NCI-H146 treated with DMSO at 0.1 percent for 48 hours (cell line): ENCODE results near the gene SHTN1.

ENCODE experiments used
- DNase-seq: peaks from one replicate; lab custom pipeline; 2025; ENCODE audit not compliant: unreplicated experiment; lab: John Stamatoyannopoulos, UW

Gene SHTN1

DNA sequence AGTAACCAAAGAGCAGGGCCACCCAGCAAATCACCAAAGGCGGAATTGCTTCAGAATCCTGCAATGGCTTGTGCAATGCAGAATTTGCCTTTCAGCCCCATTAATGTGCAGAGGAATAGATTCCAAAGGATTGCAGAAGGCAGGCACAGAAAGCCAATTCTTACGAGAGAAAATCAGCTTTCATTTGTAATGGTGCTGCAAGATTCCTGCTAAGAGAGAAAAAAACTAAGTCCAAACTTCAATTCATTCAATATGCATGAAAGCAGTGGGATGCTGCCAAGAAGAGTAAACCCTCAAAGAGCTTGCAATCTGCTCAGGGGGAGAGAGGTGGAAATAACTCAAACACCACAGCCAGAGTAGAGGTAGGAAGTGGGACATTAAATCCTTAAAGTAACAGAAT, 85.3 kb downstream of the SHTN1 start:
- DNase-seq, result no peak

DNA sequence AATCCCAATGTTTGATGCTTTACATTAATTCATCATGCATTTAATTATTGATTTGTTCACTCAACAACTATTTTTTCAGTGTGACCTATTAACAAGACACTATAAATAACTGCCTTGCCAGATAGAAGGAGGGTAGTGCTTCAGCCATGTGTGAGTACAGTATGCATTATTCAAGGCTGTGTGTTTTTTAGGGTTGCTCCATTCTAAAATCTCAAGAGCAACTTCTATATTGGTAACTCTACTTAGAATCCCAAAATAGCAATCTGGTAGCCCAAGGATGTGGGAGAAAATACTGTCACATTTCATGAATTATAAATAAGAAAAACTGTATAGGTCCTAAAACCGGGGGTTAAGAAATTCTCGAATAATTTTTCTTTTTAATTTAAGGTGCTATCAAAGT, 85.8 kb downstream of the SHTN1 start:
- DNase-seq, result no peak

DNA sequence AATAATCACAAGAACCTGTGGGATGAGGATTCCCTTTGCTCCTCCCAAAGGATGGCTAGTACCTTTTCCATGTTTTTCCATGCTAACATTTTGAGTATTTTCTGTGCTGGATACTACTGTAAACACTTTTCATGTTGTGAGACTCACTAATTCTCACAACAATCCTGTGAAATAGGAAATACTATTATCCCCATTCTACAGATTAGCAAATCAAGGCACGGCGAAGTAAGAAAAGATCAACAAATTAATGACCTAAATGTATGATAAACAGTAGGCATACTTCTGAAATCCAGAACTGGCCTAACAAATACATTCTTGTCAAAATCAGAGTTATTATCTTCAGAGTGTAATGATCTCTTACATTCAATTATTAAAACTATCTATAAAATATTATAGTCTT, 86.4 kb downstream of the SHTN1 start:
- DNase-seq, result no peak

DNA sequence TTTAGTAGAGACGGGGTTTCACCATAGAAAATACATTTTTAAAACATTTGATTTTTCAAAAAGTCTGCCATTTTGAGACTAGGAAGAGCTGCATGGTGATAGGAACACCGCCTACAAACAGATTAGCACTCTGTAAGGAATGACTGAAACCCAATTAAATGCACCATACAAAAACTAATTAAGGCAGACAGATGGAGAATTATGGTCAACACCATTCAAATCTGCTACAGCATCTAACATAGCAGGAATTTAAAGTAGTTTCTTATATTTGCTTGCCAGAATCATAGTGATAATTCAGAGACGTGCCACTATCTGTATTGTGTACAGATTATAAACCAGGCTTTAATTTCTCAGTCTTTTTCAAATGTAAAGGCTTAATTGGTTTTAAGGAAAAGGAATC, 87.5 kb downstream of the SHTN1 start:
- DNase-seq, result no peak

DNA sequence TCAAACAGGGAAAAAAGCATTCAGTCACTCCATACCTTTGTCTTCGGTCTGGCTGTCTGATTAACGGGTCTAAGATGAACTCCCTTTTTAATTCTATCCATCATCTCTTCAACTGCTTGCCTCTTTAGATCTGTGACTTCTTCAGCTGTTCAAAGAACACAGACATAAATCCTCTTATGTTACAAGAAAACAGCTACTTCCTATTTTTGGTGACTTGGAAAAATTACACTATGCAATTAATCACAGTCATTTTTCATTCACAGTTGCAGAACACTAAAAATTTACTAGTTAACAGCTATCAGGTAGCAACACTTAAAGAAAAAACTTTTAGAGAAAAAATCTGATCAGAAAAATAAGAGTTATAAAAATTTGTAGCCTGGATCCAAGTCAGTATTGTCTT, 89.6 kb downstream of the SHTN1 start:
- no peak for DNase-seq

DNA sequence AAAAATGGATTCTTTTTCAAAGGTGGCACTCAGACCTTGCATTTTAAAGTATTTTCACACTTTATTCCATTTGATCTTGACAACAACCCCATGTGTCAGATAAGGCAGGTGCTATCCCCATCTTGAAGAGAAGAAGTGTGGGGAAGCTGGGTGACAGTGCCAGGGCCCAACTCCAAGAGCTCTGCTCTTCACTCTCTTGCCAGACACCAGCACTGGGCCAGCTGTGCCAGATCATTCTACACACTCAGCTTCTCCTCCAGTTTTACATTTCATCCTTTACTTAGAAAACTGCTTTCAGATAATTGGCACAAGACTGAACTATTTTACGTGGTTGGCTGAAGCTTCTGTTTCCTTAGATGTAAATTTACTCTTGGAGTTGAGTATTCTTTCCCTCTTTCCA, 91.3 kb downstream of the SHTN1 start:
- DNase-seq, result no peak

DNA sequence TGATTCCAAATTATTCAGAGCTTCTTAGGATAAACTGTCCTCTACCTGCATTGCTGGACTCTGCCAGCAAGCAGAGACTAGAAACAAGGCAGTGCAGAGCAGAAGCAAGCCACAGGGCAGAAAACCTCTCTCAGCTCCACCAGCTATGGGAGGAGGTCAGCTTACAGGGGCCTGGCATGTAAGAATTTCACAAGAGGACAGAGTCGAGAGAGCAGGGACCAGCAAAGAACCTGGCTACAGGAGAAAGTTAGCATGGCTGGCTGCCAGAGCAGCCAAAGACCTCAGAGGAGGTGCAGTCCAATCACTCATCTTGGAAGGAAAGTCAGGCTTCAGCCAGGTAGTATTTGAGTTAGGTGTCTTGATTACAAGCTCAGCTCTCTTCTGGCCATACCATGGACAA, 92.8 kb downstream of the SHTN1 start:
- no peak for DNase-seq

DNA sequence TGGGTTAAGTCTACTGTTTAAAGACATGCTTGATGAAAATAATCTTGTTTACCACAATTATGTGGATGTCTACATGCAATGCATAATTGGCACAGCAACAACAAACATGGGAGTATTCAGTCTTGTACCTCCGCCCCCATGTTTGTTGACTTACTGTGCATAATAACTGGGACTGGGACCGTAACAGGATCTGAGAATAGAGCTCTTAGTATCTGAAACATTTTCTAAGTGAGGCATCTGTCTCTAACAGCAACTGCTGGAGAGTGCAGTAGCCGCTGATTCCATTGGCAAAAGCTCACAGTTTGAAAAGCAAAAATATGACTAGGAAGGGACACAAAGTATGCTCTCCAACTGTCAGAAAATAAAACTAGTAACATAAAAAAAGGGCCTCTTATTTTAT, 94.1 kb downstream of the SHTN1 start:
- DNase-seq, result no peak

DNA sequence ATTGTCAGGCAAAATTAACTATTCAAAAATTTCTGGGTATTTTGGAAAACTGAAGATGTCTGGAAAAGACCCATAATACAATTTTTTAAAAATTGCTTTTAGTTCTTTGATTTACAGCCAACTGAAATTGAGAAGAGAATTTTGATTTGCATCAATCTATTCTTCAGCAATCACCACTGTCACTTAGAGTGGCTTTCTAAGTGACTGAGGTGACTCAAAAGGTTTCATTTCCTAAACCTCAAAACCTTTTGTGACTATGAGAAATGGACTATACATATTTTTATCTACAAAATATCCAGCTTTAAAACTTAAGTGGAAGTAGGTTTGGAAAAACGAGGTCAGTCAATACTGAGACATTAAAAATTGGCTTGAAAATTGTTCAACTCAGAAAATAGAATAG, 95.7 kb downstream of the SHTN1 start:
- DNase-seq, result no peak

DNA sequence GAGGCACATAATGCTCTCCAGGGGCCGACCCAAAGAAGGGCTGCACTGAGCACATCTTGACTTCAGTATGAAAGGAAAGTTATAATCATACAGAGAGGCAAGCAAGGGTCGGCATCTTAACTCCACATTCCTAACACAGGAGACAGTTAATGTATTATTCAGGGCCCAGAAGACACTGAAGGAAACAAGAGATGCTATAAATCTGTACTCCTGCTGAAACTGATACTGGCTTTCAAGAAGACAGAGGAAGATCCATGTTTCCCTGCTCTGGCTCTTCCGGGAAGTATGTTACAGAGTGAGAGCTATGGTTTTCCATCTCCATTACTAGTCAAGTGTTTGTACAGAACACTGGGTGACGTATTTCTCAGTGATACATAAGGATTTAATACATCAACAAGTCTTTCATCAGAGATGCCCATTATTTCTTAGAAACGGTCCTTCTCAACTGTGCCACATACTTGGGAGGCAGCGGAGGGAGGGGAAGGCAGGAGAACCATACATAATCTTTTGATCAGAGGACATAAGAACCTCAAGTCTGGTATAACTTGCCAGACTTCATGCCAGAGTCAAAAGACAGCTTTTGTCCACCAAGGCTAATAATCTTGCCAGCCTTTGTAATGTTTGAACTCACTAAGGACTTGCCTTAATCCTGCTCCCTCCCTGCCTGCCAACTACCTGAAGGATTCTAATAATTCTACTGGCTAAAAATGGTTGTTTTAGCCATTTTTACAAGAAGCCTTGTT, 97.6 kb downstream of the SHTN1 start:
- DNase-seq, result no peak

DNA sequence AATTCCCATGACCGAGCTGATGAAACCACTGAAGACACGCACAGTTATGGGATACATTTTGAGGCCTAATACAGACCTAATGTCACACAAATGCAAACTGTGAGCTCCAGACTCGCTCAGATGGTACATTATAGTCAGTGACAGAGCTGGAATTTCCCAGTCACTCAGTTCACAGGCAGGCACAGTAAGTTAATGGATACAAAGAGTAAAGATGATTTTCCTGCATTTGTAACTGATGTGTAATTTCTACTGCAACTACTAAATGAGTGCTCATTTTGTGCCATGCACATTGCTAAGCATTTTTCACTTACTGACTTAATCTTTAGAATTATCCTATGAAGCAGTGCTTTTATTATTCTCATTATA, 99.2 kb downstream of the SHTN1 start:
- no peak for DNase-seq

DNA sequence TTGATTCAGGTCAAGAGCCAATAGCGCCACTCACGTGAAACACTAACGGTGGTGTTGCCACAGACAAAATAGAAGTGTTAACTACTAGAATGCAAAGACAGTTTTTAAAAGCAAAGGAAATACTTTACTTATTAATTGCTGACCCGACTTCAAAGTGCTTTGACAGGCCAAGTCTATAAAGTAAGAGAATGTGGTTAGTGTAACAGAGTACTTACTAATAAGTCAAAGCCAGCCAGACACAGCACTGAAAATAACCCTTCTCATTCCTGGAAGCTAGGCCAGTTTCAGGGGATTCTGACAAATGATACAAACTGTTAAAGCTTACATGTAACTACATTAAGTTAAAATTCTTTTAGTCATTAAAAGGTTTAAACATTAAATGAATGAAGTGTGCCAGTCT, 105.4 kb downstream of the SHTN1 start:
- no peak for DNase-seq

DNA sequence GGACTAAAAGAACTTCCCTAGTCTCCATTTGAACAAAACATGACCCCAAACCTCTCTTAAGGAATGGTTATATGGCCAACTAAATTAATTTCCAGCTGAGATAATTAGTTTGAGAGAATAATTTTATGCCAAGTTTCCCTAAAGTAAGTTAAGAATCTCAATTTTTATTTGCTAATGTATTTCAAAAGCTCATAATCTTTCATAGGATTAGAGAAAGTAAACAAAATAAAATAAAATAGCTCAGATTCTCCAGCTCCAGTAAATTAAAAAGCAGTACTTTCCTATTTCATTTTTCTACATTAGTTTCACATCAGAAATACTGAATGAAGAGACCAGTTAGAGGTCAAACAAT, 111.3 kb downstream of the SHTN1 start:
- DNase-seq, result no peak

DNA sequence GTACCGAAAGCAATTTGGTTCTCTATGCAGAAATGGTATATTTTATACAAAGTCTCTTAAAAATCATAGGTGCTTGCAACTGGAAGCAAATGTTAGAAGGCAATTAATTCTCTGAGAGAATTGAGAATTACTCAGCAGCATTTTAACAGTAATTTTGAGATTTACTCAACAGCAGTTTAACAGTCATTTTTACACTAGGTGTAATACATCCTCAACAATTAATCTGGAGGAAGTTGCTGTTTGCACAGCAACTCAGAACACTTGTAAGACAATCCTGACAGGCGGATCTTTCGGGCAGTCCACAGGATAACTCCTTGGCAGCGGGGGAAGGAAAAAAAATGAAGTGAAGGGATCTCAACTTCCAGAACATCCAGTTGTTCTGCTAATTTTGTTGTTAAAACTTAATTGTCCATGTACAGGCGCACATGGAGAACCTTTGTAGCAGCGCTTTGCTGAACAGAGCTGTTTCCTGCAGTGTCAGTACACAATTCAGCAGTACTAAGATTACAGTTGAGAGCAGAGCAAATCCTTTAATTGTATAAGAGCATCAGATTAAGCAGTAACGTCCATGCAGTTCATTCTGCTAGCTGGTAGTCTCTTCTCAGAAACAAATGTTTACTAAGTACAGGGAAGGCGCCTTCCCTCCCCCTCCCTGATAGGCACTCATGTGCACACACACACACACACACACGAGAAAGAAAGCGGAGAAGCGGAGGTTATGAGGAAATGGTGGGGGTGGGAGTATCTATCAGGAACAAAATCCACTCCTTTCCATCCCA, 111.9 kb downstream of the SHTN1 start:
- DNase-seq, result peak; percentile 35

DNA sequence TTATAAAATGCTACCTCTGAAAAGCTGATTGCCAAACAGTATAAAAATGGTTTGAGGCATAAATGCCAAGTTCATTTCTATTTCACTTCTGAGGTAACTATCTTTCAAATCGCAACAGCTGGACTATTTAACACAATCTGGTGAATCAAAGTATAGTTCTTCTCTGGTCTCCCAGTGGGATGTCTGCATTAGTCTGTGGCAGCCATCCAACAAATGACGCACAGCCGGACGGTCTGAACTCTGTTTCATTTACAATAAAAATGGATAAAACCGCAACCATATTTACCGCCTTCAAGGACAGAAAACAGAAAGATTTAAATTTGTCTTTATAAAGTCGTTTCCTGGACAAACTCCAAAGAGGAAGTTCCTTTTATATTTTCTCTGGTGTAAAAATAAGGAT, 113.8 kb downstream of the SHTN1 start:
- DNase-seq, result peak; percentile 4

DNA sequence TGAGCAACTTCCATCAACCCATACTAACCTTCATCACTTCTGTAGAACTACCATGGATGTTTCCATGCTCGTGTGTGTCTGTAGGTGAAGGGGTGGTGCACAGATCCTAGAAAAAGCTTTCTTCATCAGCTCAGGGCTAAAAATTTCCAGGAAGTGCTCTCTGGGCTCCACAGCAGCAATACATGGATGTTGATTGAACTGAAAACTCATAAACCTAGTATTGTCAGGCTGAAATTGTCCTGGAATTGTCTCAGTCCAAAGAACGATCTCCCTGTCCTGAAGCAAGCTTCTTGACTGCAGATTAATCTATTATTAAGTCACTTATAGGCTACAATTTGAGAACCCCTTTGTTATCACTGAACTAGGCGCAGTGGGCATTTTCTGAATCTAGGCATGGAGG, 115.9 kb downstream of the SHTN1 start:
- DNase-seq, result no peak

DNA sequence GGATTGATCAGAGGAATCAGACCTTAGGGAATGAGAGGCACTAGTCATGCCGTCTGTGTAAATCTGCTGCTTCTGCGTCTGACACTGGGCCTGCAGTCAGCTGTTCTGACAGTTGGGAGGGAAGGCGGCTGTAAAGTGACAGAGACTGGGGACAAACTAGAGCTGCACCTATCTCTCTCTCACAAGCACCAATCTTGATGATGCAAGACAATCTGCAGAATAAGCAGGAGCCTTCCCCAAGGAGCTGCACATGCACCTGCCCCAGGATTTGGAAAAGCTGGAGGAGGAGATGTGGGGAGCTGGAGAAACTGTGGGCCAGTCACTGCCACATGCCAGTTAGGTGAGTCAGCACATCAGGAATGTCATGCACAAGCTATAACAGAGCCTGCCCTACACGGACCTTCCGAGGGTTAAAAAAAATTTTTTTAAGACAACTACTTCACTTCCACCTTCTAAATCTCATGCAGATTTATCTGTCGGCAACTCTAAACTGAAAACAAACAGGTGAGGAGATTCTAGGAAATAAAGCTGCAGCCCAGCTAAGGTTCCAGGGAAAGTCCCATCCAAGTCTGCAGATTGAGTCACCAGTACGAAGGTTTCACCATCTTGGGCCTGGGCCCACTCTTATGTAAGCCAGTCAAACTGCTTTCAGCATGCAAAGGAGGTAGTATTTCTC, 116.5 kb downstream of the SHTN1 start:
- DNase-seq, result no peak

DNA sequence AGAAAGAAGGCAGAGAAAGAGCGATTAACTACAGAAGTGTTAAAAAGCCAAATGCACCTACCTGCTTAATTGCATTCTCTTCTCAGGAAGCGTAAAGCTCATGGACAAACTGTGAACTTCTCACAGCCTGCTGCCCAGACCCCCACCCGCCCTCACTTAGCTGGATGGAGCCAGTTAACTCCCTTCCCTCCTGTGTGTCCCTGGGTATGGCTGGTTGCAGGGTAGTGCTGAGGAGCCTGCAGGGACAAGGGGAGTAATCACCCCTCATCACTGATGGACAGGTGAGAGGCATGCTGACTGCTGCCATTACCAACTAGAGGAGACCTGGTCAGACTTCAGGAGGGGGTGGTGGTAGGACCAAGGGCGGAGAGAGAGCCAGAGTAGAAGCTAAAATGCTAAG, 118.2 kb downstream of the SHTN1 start:
- DNase-seq, result no peak

DNA sequence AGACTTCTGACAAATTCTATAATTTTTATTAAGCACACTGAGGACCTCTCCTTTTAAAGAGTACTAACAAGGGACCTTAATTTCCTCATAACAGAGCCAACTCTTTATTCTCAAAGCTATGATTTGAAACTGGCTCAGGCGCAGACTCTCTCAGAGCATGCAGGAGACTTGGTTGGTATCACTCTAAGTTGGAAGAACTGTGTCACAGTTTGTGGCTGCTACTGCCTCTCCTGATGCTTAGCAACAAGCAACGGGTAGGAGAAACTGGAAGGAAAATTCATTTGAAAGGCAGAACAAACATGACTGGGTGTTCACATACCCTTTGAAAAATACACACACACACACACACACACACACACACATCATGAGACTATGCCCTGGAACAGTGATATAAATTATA, 122.3 kb downstream of the SHTN1 start:
- no peak for DNase-seq

DNA sequence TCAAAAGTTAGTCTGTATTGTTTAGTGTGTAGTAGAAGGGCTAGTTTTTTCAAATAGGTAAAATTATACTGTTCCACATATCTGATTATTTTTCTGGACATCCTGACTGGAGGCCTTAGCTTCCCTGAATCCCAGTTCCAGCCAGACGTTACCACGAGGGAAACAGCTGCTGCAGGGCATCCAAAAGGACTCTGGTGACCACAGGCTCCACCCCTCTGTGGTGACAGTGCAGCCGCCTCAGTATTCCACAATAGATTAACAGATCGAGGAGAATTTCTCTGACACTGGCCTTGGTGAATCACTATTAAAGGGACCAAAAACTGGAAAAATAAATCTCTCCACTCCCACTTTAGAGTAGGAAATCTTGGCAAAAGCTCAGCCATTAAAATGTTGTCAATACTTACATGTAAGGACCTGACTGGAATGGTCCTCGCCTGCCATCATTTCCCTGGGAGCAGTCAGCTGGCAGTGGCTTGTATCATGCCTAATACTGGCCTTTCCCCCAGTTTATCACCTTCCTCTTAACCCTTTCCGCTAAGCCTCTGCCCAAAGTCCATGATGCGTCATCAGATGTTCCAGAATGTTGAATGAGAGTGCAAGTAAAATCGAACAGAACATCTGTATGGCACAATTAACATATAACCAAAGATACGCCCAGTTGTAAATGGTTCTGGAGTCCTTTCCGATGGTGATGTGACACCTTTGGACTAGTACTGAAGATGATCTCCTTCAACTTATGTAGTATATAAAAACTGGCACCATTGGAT, 124.1 kb downstream of the SHTN1 start:
- no peak for DNase-seq

DNA sequence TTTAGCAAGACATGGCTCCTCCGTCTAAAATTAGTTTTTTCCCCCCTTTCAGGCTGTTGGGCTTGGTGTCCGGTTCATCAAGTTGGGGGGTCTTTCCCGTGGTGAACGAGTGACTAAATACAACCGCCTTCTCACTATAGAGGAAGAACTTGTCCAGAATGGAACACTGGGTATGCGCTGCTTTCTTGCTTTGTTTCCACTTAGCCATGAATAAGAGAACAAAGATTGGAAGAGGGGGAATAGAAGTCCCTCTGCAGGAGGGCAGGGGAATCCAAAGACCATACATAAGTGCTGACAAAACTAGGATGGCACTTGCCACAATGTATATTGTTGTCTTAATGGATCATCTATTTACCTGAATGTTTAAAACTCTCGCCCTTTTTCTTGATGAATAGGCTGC, 125.2 kb downstream of the SHTN1 start:
- DNase-seq, result no peak

DNA sequence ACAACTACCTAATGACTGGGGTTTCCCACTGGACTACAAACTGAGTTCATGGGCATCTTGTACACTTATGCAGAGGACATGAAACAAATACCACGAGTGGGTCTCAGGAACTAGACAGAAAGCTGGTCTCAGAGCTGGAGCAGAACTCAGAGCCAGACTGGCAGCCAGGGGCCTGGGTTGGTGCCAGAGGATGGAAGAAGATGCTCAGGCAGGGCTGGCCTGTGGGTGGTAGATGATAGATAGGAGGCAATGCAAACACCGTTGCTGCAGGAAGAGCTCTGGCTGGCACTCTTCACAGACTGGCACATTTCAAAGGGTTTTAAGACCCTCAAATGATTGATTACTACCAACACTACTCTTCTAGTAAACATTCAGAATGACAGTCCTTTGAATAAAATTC, 126.9 kb downstream of the SHTN1 start:
- DNase-seq, result no peak
